Choroid plexus epithelial cell (primary cell): ENCODE data around the gene SERTAD2.

Experiments
- DNase-seq: peaks from one replicate; pipeline ENCODE4 v3.0.0-alpha.2; 2010; ENCODE audit warnings: low read depth
- H3K4me3 ChIP-seq: 2 replicates; pipeline ENCODE4 v1.5.1; 2011; ENCODE audit warnings: low read depth, mild to moderate bottlenecking, control low read depth, low read length, moderate library complexity
- TF ChIP-seq, protein P1 (sequence below): conservative IDR thresholded peaks from 2 replicates; pipeline ENCODE4 v1.5.1; 2011; ENCODE audit warnings: low read depth, mild to moderate bottlenecking, control low read depth, inconsistent platforms, low read length, moderate library complexity

Gene SERTAD2

DNA sequence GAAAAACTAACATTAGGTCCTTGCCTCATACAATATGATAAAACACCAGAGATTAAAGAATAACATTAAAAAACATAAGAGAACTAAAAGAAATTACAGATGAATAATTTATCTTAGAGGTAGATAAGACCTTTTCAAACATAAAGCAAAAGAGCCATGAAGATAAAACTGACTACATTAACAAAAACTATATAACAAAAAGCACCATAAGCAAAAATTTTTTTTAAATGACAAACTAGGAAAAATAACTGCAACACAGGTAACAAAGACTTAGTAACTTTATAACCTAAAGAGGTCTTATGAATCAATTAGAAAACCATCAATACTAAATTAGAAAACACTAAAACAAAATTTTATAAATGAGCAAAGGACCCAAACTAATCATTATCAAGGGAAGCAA lies 16.3 kb upstream of the SERTAD2 start:
- no peak overlapping the region for H3K4me3 ChIP-seq
- TF ChIP-seq, protein P1, sequence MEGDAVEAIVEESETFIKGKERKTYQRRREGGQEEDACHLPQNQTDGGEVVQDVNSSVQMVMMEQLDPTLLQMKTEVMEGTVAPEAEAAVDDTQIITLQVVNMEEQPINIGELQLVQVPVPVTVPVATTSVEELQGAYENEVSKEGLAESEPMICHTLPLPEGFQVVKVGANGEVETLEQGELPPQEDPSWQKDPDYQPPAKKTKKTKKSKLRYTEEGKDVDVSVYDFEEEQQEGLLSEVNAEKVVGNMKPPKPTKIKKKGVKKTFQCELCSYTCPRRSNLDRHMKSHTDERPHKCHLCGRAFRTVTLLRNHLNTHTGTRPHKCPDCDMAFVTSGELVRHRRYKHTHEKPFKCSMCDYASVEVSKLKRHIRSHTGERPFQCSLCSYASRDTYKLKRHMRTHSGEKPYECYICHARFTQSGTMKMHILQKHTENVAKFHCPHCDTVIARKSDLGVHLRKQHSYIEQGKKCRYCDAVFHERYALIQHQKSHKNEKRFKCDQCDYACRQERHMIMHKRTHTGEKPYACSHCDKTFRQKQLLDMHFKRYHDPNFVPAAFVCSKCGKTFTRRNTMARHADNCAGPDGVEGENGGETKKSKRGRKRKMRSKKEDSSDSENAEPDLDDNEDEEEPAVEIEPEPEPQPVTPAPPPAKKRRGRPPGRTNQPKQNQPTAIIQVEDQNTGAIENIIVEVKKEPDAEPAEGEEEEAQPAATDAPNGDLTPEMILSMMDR: no peak

GRCh38 chr2:64669288-64669687 lies 15.6 kb upstream of the SERTAD2 start:
- TF ChIP-seq, protein P1: no peak
- DNase-seq: no peak
- H3K4me3 ChIP-seq: no peak overlapping the region

More for the DNA sequence above, 16.3 kb upstream of the SERTAD2 start:
- DNase-seq: no peak

GRCh38 chr2:64668542-64668941 lies 14.8 kb upstream of the SERTAD2 start:
- DNase-seq: no peak
- TF ChIP-seq, protein P1: no peak
- no peak overlapping the region for H3K4me3 ChIP-seq

GRCh38 chr2:64667535-64667934 lies 13.8 kb upstream of the SERTAD2 start:
- no peak overlapping the region for H3K4me3 ChIP-seq

GRCh38 chr2:64666810-64667438 lies 13.2 kb upstream of the SERTAD2 start:
- H3K4me3 ChIP-seq: no peak overlapping the region
- DNase-seq: no peak
- TF ChIP-seq, protein P1: no peak

More at GRCh38 chr2:64667535-64667934, 13.8 kb upstream of the SERTAD2 start:
- no peak for DNase-seq
- TF ChIP-seq, protein P1: no peak

- H3K4me3 ChIP-seq: no peak overlapping the region
- TF ChIP-seq, protein P1: no peak
- DNase-seq: no peak
Observed at GRCh38 chr2:64665709-64666108, 12.0 kb upstream of the SERTAD2 start.

- H3K4me3 ChIP-seq: no peak overlapping the region
- TF ChIP-seq, protein P1: no peak
- no peak for DNase-seq
Observed at GRCh38 chr2:64663402-64663801, 9.7 kb upstream of the SERTAD2 start.
